Activated CD8-positive, alpha-beta memory T cell treated with anti-CD3 and anti-CD28 coated beads, Interleukin-2, amount 50 U/mL, for 24 hours (primary cell): ENCODE data around the gene CACNA1S.
A peak's percentile ranks its signal among the peaks of the same experiment; 100 is the strongest.

Source experiments
- DNase-seq: peaks from one replicate; pipeline ENCODE4 v3.0.0-alpha.2; 2020; ENCODE audit errors: extremely low read depth

Gene CACNA1S

GRCh38 chr1:201112173-201112731 is at the start of gene CACNA1S:
Gene CACNA1S (minus strand): TSS chr1:201112426. CDS start chr1:201112339, 87 bp downstream.
- DNase-seq: no peak

GRCh38 chr1:201157949-201158348 is 45.7 kb upstream of the CACNA1S start:
- DNase-seq: no peak

GRCh38 chr1:201156819-201157218 is 44.6 kb upstream of the CACNA1S start:
- DNase-seq: no peak

GRCh38 chr1:201156346-201156745 is 44.1 kb upstream of the CACNA1S start:
- DNase-seq: no peak

GRCh38 chr1:201155354-201155753 is 43.1 kb upstream of the CACNA1S start:
- DNase-seq: no peak

GRCh38 chr1:201154389-201155165 is 42.4 kb upstream of the CACNA1S start, which contains the start of gene TMEM9:
Gene TMEM9 (minus strand): TSS chr1:201154474. CDS start chr1:201153923, 551 bp downstream.
- DNase-seq: peak; percentile 94

GRCh38 chr1:201153474-201154388 is 41.5 kb upstream of the CACNA1S start:
- no peak for DNase-seq

- no peak for DNase-seq
Measured at GRCh38 chr1:201149400-201149799, 37.2 kb upstream of the CACNA1S start.

GRCh38 chr1:201147396-201148015 is 35.3 kb upstream of the CACNA1S start:
- no peak for DNase-seq

GRCh38 chr1:201146626-201147390 is 34.6 kb upstream of the CACNA1S start:
- no peak for DNase-seq

GRCh38 chr1:201145816-201146215 is 33.6 kb upstream of the CACNA1S start:
- DNase-seq: no peak

GRCh38 chr1:201145132-201145531 is 32.9 kb upstream of the CACNA1S start:
- no peak for DNase-seq

- DNase-seq: no peak
Measured at GRCh38 chr1:201144701-201145100, 32.5 kb upstream of the CACNA1S start.

- DNase-seq: no peak
Measured at GRCh38 chr1:201143726-201144635, 31.8 kb upstream of the CACNA1S start.

- DNase-seq: no peak
Measured at GRCh38 chr1:201142849-201143725, 30.9 kb upstream of the CACNA1S start.

- no peak for DNase-seq
Measured at GRCh38 chr1:201142011-201142848, 30.0 kb upstream of the CACNA1S start.

- DNase-seq: no peak
Measured at GRCh38 chr1:201141418-201141817, 29.2 kb upstream of the CACNA1S start.

GRCh38 chr1:201140941-201141260 is 28.7 kb upstream of the CACNA1S start:
- DNase-seq: no peak
